ENCODE results near the gene DRAXIN.

GRCh38 chr1:11648039-11648438 lies 43.5 kb upstream of the DRAXIN start:
- TF ChIP-seq CTCF (IDR thresholded peaks at IDR 0.05) (no peak), POLR2AphosphoS5 (IDR thresholded peaks at IDR 0.05) (no peak), POLR2A (IDR thresholded peaks at IDR 0.05) (no peak)
